Measurements from ENCODE around the gene DRAXIN. TPM values are rescaled to one million over a fixed set of nuclear protein-coding genes. Genes with fewer than 3 reads are reported as not detected.
A peak's percentile ranks its signal among the peaks of the same experiment; 100 is the strongest.

Gene DRAXIN
- total RNA-seq, 1 donor from 2014 or later, result 137 TPM

GRCh38 chr1:11654939-11655808, 36.3 kb upstream of the DRAXIN start:
- DNase-seq (ENCODE audit: low spot score in 2 of 2) (no peak), FAIRE-seq (no peak)

- FAIRE-seq (no peak), DNase-seq (ENCODE audit: low spot score in 2 of 2) (no peak)
Observed at GRCh38 chr1:11657654-11658053, 33.9 kb upstream of the DRAXIN start.

DNA sequence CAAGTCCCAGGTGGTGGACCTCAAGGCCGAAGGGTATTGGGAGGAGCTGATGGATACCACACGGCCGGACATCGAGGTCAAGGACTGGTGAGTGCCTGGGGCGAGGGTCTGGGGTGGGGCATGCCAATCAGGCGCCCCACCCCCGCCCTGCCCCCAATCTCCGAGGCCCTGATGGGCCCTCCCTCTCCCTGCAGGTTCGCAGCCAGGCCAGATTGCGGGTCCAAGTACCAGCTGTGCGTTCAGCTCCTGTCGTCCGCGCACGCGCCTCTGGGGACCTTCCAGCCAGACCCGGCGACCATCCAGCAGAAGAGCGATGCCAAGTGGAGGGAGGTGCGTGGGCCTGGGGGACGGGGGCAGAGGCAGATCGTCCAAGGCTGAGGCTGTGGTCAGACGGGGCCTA, 33.0 kb upstream of the DRAXIN start:
- FAIRE-seq (no peak), DNase-seq (ENCODE audit: low spot score in 2 of 2) (no peak)

- DNase-seq (ENCODE audit: low spot score in 2 of 2) (no peak), FAIRE-seq (no peak)
Observed at GRCh38 chr1:11659748-11660147, 31.8 kb upstream of the DRAXIN start.

DNA sequence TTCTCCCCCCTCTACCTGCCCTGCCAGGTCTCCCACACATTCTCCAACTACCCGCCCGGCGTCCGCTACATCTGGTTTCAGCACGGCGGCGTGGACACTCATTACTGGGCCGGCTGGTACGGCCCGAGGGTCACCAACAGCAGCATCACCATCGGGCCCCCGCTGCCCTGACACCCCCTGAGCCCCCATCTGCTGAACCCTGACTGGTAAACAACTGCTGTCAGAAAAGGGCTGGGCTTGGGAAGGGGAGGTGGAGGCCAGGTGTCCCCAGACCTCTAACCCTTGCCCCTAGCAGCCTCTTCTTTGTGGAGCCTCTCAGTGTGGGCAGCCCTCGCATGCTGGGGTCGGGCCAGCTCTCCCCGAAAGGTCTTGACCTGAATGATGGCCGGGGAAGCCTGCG, 30.4 kb upstream of the DRAXIN start:
- DNase-seq (ENCODE audit: low spot score in 2 of 2) (peak in 1 of 2 donors; percentile 3), FAIRE-seq (no peak)

- DNase-seq (ENCODE audit: low spot score in 2 of 2), result no peak
- no peak for FAIRE-seq
Observed at GRCh38 chr1:11664336-11665065, 27.0 kb upstream of the DRAXIN start.

DNA sequence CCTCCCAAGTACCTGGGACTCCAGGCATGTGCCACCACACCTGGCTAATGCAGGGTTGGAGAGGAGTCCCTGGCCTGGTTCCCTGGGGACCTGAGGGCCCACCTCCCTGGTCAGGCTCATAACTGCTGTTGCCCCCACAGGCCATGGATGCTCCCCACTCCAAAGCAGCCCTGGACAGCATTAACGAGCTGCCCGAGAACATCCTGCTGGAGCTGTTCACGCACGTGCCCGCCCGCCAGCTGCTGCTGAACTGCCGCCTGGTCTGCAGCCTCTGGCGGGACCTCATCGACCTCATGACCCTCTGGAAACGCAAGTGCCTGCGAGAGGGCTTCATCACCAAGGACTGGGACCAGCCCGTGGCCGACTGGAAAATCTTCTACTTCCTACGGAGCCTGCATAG, 23.0 kb upstream of the DRAXIN start:
- DNase-seq (ENCODE audit: low spot score in 2 of 2) (no peak), FAIRE-seq (no peak)

DNA sequence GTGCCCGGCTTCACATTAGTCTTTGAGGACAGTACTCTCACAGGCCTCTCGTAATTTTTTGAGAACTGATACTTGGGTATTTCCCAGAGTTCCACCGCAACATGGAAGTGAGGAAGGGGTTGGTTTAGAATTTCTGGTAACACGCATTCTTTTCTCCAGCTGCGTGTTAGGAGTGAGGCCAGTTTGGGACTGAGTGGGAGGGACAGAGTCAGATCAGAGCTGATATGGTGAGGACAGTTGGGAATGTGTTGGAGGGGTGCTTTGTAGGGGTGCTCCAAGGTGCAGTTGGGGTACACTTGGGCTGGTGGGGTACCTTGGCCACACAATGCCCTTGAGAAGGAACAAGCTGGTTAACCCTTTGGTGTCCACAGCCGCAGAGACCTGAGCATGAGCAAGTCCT, 20.8 kb upstream of the DRAXIN start:
- no peak for FAIRE-seq
- DNase-seq (ENCODE audit: low spot score in 2 of 2), result no peak

DNA sequence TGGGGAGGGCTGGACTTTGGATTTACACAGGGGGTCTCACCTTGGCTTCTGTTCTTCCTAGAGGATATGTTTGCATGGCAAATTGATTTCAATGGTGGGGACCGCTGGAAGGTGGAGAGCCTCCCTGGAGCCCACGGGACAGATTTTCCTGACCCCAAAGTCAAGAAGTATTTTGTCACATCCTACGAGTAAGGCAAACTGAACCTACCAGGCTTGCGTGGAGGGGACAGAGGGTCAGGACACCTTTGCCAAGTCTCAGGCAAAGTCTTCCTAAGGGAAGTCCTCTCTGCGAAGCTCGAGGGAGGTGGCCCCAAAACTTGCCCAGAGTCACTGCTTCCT, 20.3 kb upstream of the DRAXIN start:
- DNase-seq (ENCODE audit: low spot score in 2 of 2), result no peak
- FAIRE-seq, result no peak

- no peak for DNase-seq (ENCODE audit: low spot score in 2 of 2)
Observed at GRCh38 chr1:11671544-11672286, 19.8 kb upstream of the DRAXIN start.

DNA sequence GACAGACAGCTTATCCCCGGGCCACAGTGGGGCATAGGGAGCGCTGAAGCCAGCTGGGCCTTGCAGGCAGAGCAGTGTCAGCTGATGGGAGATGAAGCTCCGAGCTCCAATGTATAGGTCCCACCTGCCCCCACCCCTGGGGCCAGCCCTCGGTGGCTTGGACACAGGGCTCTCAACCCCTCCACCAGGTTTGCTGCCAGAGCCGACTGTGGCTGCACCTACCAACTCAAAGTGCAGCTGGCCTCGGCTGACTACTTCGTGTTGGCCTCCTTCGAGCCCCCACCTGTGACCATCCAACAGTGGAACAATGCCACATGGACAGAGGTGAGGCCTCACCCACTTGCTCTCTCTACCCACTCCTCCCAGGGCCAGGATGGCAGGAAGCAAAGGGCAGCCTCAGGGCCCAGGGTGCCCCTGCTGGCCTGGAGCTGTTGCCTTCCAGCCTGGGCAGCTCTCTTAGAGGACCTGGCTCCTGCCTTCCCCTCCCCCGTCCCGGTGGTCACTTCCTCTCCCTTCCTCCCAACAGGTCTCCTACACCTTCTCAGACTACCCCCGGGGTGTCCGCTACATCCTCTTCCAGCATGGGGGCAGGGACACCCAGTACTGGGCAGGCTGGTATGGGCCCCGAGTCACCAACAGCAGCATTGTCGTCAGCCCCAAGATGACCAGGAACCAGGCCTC, 18.3 kb upstream of the DRAXIN start:
- FAIRE-seq (no peak), DNase-seq (ENCODE audit: low spot score in 2 of 2) (no peak)

More at GRCh38 chr1:11671544-11672286, 19.8 kb upstream of the DRAXIN start:
- FAIRE-seq, result no peak

GRCh38 chr1:11674488-11674887, 17.0 kb upstream of the DRAXIN start:
- no peak for FAIRE-seq

DNA sequence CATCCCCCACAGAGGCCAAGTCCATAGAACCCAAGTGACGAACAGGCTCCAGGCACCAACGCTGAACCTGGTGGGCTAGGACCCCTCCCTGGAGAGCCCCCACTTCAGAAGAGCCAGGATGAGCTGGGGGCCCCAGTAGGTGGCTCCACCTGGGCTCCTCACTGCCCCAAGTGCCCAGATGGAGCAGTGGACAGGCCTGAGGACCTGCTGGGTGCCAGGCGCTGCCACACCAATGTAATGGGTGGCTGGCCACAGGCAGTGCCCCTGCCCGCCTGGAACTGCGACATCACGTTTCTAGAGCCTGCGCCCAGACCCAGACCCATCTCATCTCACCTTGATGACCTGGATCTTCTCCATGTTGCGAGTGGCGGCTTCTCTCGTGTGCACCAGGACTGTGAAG, 16.2 kb upstream of the DRAXIN start:
- no peak for FAIRE-seq
- no peak for DNase-seq (ENCODE audit: low spot score in 2 of 2)

More at GRCh38 chr1:11674488-11674887, 17.0 kb upstream of the DRAXIN start:
- DNase-seq (ENCODE audit: low spot score in 2 of 2), result no peak

DNA sequence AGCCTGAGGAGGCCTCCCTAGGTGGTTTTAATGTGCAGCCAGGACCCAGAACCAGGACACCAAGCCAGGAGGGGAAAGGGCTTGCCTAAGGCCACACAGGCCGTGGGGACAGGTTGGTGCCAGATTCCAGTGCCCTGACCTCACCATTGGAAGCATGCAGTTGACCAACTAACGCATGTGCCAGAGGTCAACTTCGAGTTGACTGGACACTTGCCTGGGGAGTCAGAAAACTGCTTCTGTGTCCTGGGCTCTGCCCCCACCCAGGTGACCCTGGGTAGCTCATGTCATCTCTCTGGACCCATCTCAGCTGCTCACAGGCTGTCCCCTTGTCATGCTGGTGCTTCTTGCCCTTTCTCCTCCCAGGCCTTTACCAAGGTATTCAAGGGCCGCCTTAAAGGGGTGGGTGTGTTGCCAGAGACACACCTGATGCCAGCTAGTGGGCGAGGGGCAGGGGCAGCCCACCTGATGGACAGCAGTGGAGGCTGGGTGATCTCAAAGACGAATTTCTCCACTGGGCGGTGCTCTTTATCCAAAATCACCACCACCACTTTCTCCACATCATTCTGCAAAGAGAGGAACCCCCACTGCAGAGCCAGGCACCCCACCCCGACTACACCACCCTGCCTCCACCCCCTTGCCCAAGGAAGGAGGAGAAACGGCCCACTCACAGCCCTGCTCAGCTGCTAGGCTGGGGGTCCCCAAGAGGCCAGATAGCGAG, 15.0 kb upstream of the DRAXIN start:
- FAIRE-seq, result no peak

GRCh38 chr1:11678442-11678841, 13.1 kb upstream of the DRAXIN start:
- no peak for DNase-seq (ENCODE audit: low spot score in 2 of 2)
- FAIRE-seq, result no peak

More for the DNA sequence above, 15.0 kb upstream of the DRAXIN start:
- no peak for DNase-seq (ENCODE audit: low spot score in 2 of 2)

DNA sequence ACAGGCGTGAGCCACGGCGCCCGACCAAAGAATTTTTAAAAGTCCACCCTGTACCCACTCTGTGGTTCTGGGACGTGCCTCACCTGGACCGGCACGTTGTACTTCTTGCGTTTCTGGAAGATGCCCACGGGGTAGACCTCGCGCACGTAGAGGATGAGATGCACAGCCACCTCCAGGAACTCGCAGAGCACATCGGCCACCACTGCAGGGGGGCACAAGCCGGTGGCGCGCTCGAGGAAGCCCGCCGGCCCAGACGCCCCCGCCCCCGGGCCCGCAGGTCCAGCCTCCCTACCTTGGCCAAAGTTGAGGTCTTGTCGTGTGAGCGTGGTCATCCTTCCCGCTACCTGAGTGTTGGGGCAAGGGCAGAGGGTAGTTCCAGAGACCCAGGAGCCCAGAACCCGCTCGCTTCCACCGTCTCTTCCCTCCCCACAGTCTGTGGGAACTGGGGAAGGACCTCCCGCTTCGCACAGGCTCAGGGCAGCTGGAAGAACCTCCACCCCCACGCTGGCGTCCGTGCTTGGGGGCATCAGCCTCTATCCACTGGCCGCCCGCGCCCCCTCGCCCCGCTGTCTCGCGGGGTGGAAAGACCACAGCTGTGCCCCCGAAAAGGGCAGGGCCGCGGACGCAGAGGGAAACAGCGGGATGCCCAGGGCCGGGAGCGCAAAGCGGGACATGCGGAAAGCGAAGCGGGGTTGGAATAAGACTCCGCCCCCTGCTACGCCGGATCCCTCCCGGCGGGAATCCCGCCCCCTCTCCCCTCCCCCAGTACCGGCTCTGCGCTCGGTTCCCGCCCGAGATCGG, 11.0 kb upstream of the DRAXIN start:
- FAIRE-seq, result no peak
- DNase-seq (ENCODE audit: low spot score in 2 of 2), result peak in 1 of 2 donors; percentile 56

GRCh38 chr1:11681071-11681771, 10.3 kb upstream of the DRAXIN start, which contains the start of gene MAD2L2:
Gene MAD2L2 (minus strand): TSS chr1:11681148. CDS start chr1:11680601, 547 bp downstream.
- DNase-seq (ENCODE audit: low spot score in 2 of 2) (peak; percentile 96 to 97), FAIRE-seq (no peak)

GRCh38 chr1:11682287-11682771, 9.2 kb upstream of the DRAXIN start:
- no peak for DNase-seq (ENCODE audit: low spot score in 2 of 2)
- FAIRE-seq, result no peak
